Dendritic cell treated with granulocyte-macrophage colony-stimulating factor and Interleukin-4, amounts not matched to agents 40 ng/mL and 50 ng/mL, for 4 days (primary cell): ENCODE measurements around the gene USP14.

Source experiments
- H3K27ac Mint-ChIP-seq: one replicate; pipeline ENCODE4 v1.8.0; 2022; ENCODE audit warnings: mild to moderate bottlenecking, mixed read lengths
- H3K27me3 Mint-ChIP-seq: one replicate; pipeline ENCODE4 v1.8.0; 2022; ENCODE audit warnings: mild to moderate bottlenecking, mixed read lengths
- H3K36me3 Mint-ChIP-seq: one replicate; pipeline ENCODE4 v1.8.0; 2022; ENCODE audit warnings: low read depth, mixed read lengths
- H3K4me1 Mint-ChIP-seq: one replicate; pipeline ENCODE4 v1.8.0; 2022; ENCODE audit warnings: low read depth, mixed read lengths
- H3K4me3 Mint-ChIP-seq: one replicate; pipeline ENCODE4 v1.8.0; 2022; ENCODE audit warnings: mild to moderate bottlenecking, moderate library complexity, mixed read lengths
- H3K9me3 Mint-ChIP-seq: one replicate; pipeline ENCODE4 v1.8.0; 2022; ENCODE audit warnings: mixed read lengths
- intact Hi-C: fragments of 100-400 bp; cut with micrococcal nuclease; formaldehyde crosslinking; loops from one replicate; pipeline ENCODE4 v1.15.0; 2022

USP14 gene

GRCh38 chr18:192801-193200 lies 34.4 kb downstream of the USP14 start:
- Mint-ChIP-seq H3K27me3 (no peaks in the 10 kb centered on the region), H3K36me3 (peaks cover 57% of the 10 kb centered on the region), H3K27ac (no peak overlapping the region), H3K9me3 (no peaks in the 10 kb centered on the region), H3K4me1 (no peaks in the 10 kb centered on the region), H3K4me3 (no peak overlapping the region)
- intact Hi-C loops: no loop called here

- Mint-ChIP-seq H3K4me3 (no peak overlapping the region), H3K27me3 (no peaks in the 10 kb centered on the region), H3K9me3 (no peaks in the 10 kb centered on the region), H3K4me1 (no peaks in the 10 kb centered on the region), H3K27ac (no peak overlapping the region), H3K36me3 (peaks cover 59% of the 10 kb centered on the region)
- intact Hi-C loops: no loop called here
Observed at GRCh38 chr18:195651-196050, 37.3 kb downstream of the USP14 start.

GRCh38 chr18:199214-199613 lies 40.9 kb downstream of the USP14 start:
- Mint-ChIP-seq H3K27ac (no peak overlapping the region), H3K9me3 (no peaks in the 10 kb centered on the region), H3K4me3 (no peak overlapping the region), H3K36me3 (peaks cover 74% of the 10 kb centered on the region), H3K4me1 (no peaks in the 10 kb centered on the region), H3K27me3 (no peaks in the 10 kb centered on the region)
- intact Hi-C loops: no loop called here

- no peak overlapping the region for H3K4me3 Mint-ChIP-seq
- H3K27me3 Mint-ChIP-seq: no peaks in the 10 kb centered on the region
- no peaks in the 10 kb centered on the region for H3K9me3 Mint-ChIP-seq
- H3K27ac Mint-ChIP-seq: no peak overlapping the region
- no peaks in the 10 kb centered on the region for H3K4me1 Mint-ChIP-seq
- intact Hi-C loops: loop anchor here (10.0 kb wide), 1 partner anchor 55 kb away; no protein-coding TSS in a partner anchor
- H3K36me3 Mint-ChIP-seq: peaks cover 74% of the 10 kb centered on the region
Observed at GRCh38 chr18:199768-200167, 41.4 kb downstream of the USP14 start.

- Mint-ChIP-seq H3K27ac (no peak overlapping the region), H3K9me3 (no peaks in the 10 kb centered on the region), H3K36me3 (peaks cover 85% of the 10 kb centered on the region)
Observed at GRCh38 chr18:210075-210474, 51.7 kb downstream of the USP14 start.

GRCh38 chr18:210733-211132 lies 52.4 kb downstream of the USP14 start:
- Mint-ChIP-seq H3K9me3 (no peaks in the 10 kb centered on the region), H3K4me3 (no peak overlapping the region), H3K36me3 (peaks cover 85% of the 10 kb centered on the region), H3K27me3 (no peaks in the 10 kb centered on the region), H3K4me1 (no peaks in the 10 kb centered on the region), H3K27ac (no peak overlapping the region)
- intact Hi-C loops: no loop called here

More at GRCh38 chr18:210075-210474, 51.7 kb downstream of the USP14 start:
- intact Hi-C loops: no loop called here
- no peak overlapping the region for H3K4me3 Mint-ChIP-seq
- H3K27me3 Mint-ChIP-seq: no peaks in the 10 kb centered on the region
- no peaks in the 10 kb centered on the region for H3K4me1 Mint-ChIP-seq

GRCh38 chr18:211582-211981 lies 53.2 kb downstream of the USP14 start:
- Mint-ChIP-seq H3K4me1 (no peaks in the 10 kb centered on the region), H3K9me3 (no peaks in the 10 kb centered on the region), H3K4me3 (no peak overlapping the region), H3K27me3 (no peaks in the 10 kb centered on the region), H3K36me3 (peaks cover 85% of the 10 kb centered on the region), H3K27ac (no peak overlapping the region)
- intact Hi-C loops: no loop called here

GRCh38 chr18:212780-213179 lies 54.4 kb downstream of the USP14 start:
- no peaks in the 10 kb centered on the region for H3K27me3 Mint-ChIP-seq
- intact Hi-C loops: no loop called here
- H3K4me3 Mint-ChIP-seq: no peak overlapping the region
- no peak overlapping the region for H3K27ac Mint-ChIP-seq
- no peaks in the 10 kb centered on the region for H3K9me3 Mint-ChIP-seq
- H3K36me3 Mint-ChIP-seq: peaks cover 87% of the 10 kb centered on the region
- H3K4me1 Mint-ChIP-seq: no peaks in the 10 kb centered on the region

GRCh38 chr18:213505-213904 lies 55.1 kb downstream of the USP14 start:
- peaks cover 89% of the 10 kb centered on the region for H3K36me3 Mint-ChIP-seq
- no peak overlapping the region for H3K27ac Mint-ChIP-seq
- intact Hi-C loops: no loop called here
- no peaks in the 10 kb centered on the region for H3K4me1 Mint-ChIP-seq
- H3K9me3 Mint-ChIP-seq: no peaks in the 10 kb centered on the region
- H3K27me3 Mint-ChIP-seq: no peaks in the 10 kb centered on the region
- no peak overlapping the region for H3K4me3 Mint-ChIP-seq

GRCh38 chr18:213966-214365 lies 55.6 kb downstream of the USP14 start:
- H3K4me3 Mint-ChIP-seq: no peak overlapping the region
- H3K9me3 Mint-ChIP-seq: no peaks in the 10 kb centered on the region
- H3K36me3 Mint-ChIP-seq: peaks cover 88% of the 10 kb centered on the region
- no peaks in the 10 kb centered on the region for H3K4me1 Mint-ChIP-seq
- intact Hi-C loops: no loop called here
- no peak overlapping the region for H3K27ac Mint-ChIP-seq
- H3K27me3 Mint-ChIP-seq: no peaks in the 10 kb centered on the region

- intact Hi-C loops: no loop called here
- Mint-ChIP-seq H3K4me1 (no peaks in the 10 kb centered on the region), H3K9me3 (no peaks in the 10 kb centered on the region), H3K4me3 (no peak overlapping the region), H3K36me3 (peaks cover 81% of the 10 kb centered on the region), H3K27ac (no peak overlapping the region), H3K27me3 (no peaks in the 10 kb centered on the region)
Observed at GRCh38 chr18:215448-216010, 57.2 kb downstream of the USP14 start.

GRCh38 chr18:217532-218336 lies 59.4 kb downstream of the USP14 start:
- H3K9me3 Mint-ChIP-seq: no peaks in the 10 kb centered on the region
- no peak overlapping the region for H3K4me3 Mint-ChIP-seq
- intact Hi-C loops: no loop called here
- H3K4me1 Mint-ChIP-seq: no peaks in the 10 kb centered on the region
- no peaks in the 10 kb centered on the region for H3K27me3 Mint-ChIP-seq
- H3K27ac Mint-ChIP-seq: peak overlapping the region; percentile 4
- peaks cover 82% of the 10 kb centered on the region for H3K36me3 Mint-ChIP-seq

- intact Hi-C loops: no loop called here
- no peaks in the 10 kb centered on the region for H3K27me3 Mint-ChIP-seq
- no peaks in the 10 kb centered on the region for H3K4me1 Mint-ChIP-seq
- H3K4me3 Mint-ChIP-seq: no peak overlapping the region
- no peaks in the 10 kb centered on the region for H3K9me3 Mint-ChIP-seq
- H3K36me3 Mint-ChIP-seq: peaks cover 86% of the 10 kb centered on the region
- no peak overlapping the region for H3K27ac Mint-ChIP-seq
Observed at GRCh38 chr18:220708-221107, 62.4 kb downstream of the USP14 start.

GRCh38 chr18:225745-226144 lies 67.4 kb downstream of the USP14 start:
- Mint-ChIP-seq H3K9me3 (no peaks in the 10 kb centered on the region), H3K4me3 (no peak overlapping the region), H3K36me3 (peaks cover 87% of the 10 kb centered on the region), H3K27ac (no peak overlapping the region), H3K27me3 (no peaks in the 10 kb centered on the region), H3K4me1 (no peaks in the 10 kb centered on the region)
- intact Hi-C loops: no loop called here

- Mint-ChIP-seq H3K27me3 (no peaks in the 10 kb centered on the region), H3K4me3 (no peak overlapping the region), H3K9me3 (no peaks in the 10 kb centered on the region), H3K4me1 (no peaks in the 10 kb centered on the region), H3K36me3 (peaks cover 75% of the 10 kb centered on the region), H3K27ac (no peak overlapping the region)
- intact Hi-C loops: no loop called here
Observed at GRCh38 chr18:227374-227773, 69.0 kb downstream of the USP14 start.
